GM21619 (cell line): ENCODE data around the gene NOD2.

Source experiments
- ATAC-seq: cut with Tn5 transposase; IDR thresholded peaks from one replicate; pipeline ENCODE4 v1.9.1; 2021; ENCODE audit not compliant: unreplicated experiment

NOD2 gene

DNA sequence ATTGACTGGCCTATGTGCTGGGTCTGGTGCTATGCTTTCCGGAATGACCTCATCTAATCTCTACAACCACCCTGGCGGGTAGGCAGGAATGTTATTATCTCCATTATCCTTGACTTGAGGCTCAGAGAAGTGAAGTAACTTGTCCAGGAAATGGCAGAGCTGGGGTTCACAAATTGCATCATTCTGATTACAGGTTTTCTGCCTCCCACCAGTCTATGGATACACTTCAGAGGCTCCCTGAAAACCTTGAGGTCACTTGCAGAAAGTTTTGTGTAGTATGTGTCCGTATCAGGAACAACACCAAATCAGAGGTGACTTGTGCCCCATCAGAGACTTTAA lies 19.1 kb downstream of the NOD2 start:
- no peak for ATAC-seq

GRCh38 chr16:50712956-50713355 lies 19.6 kb downstream of the NOD2 start:
- ATAC-seq: no peak

DNA sequence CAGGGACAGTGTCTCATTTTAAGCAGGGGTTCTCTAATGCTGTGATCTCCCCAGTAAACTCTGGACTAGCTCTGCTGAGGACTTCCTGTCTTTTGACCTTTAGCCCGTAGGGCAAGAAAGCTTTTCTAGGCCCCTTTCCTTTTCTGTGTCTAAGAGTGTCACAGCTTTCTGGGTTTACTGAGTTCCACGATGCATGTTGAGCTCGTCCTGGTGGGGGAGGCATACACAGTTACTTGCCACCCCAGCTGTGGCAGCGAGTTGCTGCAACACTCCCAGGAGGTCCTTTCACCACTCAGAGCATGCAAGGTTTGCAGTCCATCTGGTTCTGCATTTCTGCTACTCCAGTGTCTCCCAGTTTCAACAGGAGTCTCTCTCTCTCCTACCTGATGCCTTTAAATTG lies 23.7 kb downstream of the NOD2 start:
- ATAC-seq: no peak

GRCh38 chr16:50717494-50717893 lies 24.1 kb downstream of the NOD2 start:
- ATAC-seq: no peak

DNA sequence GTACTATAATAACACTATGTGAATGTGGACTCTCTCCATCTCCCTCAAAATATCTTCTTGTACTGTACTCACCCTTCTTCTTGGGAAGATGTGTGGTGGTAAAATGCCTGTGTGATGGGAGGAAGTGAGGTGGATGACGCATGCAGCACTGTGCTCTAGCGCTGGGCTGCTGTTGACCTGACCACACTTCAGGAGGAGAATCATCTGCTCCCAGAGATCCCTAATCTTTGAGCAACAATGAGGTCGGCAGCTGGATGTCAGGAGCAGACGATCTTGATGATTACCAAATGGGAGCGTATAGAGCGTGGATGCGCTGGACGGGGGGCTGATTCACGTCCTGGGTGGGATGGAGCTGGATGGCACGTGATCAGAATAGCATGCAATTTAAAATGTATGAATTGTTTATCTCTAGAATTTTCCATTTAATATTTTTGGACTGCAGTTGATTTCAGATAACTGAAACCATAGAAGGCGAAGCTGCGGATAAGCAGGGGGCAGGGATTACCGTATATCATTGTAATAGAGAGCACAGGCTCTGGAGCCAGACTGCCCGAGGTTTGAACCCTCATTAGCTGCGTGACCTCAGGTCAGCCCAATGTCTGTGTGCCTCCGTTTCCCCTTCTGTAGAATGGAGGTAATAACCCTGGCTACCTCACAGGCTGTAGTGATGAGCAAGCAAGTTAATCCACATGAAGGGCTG lies 24.8 kb downstream of the NOD2 start:
- ATAC-seq: no peak

- no peak for ATAC-seq
These were observed 25.5 kb downstream of the NOD2 start for GRCh38 chr16:50718761-50719400.

DNA sequence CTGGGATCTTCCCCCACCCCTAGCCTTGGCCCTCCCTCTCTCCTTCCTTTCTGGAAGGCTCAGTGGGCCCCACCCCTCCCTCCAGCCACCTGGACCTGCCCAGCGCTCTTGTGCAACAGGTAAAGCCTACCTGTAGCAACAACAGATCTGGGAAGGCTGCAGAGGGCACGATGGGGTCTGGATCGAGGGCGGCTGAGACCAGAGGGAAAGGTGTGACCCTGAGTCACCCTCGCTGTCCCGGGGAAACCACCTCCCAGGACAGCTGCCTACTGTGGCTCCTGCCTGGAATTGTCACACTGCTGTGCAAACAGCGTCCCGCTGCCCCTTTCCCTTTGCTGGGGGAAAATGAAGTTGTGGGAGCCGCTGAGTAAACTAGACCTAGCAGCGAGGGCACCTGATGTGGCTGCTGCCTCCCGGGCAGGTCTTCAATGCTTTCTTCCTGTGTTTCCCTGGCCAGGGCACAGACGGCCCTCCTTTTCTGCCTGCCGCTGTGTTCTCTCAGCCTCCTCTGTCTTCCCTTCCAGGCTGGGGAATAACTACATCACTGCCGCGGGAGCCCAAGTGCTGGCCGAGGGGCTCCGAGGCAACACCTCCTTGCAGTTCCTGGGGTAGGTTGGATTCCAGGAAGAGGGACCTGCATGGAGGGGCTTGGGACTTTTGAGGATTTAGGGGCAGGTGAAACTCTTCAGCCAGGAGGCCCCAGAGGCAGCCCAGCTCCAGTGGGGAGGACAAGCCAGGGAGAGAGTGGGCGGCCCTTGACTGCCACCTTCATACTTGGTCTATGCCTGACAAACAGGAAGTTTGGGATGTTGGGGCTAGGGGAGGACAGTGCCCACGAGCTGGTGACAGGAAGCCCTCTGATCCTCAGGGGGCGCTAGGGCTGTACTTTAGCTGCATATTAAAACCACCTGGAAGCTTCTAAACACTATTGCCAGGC lies 26.3 kb downstream of the NOD2 start:
- no peak for ATAC-seq

DNA sequence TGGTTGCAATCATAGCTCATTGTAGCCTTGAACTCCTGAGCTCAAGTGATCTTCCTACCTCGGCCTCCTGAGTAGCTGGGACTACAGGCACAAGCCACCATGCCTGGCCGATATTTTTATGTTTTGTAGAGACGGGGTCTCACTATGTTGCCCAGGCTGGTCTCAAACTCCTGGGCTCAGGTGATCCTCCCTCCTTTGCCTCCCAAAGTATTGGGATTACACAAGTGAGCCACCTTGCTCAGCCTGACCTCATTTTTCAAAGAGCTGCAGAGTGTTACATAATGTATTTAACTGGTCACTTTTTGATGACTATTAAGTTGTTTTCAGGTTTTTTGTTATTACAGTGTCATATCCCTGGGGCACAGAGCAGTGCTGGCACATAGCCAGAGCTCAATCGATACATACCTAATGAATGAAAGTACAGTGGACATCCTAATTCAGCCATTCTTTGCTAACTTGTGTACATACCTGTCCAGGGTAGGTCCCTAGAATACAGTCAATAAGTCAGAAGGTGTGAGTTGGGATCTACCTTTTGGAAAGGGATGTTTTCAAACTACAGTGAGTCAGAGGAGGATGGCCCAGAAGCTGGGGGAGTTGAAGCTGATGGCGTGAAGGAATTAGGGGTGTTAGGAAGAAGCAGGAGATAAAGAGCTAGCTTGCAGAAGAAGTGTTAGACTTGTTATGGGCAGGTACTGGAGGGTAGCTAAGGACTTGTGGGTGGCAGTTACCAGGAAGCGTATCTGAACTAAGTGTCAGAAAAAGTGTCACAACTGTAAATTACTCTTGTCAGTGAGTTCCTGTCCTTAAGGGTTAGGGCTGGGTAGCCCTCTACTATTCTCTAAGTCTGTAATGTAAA lies 28.4 kb downstream of the NOD2 start:
- no peak for ATAC-seq

DNA sequence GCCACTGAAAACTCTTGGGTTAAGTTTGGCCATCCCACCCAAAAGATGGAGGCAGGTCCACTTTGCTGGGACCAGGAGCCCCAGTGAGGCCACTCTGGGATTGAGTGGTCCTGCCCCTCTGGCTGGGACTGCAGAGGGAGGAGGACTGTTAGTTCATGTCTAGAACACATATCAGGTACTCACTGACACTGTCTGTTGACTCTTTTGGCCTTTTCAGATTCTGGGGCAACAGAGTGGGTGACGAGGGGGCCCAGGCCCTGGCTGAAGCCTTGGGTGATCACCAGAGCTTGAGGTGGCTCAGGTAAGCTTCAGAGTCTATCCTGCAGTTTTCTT lies 29.0 kb downstream of the NOD2 start:
- no peak for ATAC-seq

- no peak for ATAC-seq
These were observed 29.6 kb downstream of the NOD2 start for GRCh38 chr16:50722960-50723359.

- ATAC-seq: no peak
These were observed 30.9 kb downstream of the NOD2 start for GRCh38 chr16:50724306-50724705.

- ATAC-seq: no peak
These were observed 38.0 kb downstream of the NOD2 start for GRCh38 chr16:50731130-50731988.

GRCh38 chr16:50731989-50732832 lies 38.8 kb downstream of the NOD2 start:
- ATAC-seq: no peak

- ATAC-seq: no peak
These were observed 40.1 kb downstream of the NOD2 start for GRCh38 chr16:50733468-50733867.

GRCh38 chr16:50735629-50736122 lies 42.3 kb downstream of the NOD2 start:
- ATAC-seq: no peak

GRCh38 chr16:50736448-50736847 lies 43.0 kb downstream of the NOD2 start:
- ATAC-seq: no peak

- ATAC-seq: no peak
These were observed 44.1 kb downstream of the NOD2 start for GRCh38 chr16:50737420-50737959.

DNA sequence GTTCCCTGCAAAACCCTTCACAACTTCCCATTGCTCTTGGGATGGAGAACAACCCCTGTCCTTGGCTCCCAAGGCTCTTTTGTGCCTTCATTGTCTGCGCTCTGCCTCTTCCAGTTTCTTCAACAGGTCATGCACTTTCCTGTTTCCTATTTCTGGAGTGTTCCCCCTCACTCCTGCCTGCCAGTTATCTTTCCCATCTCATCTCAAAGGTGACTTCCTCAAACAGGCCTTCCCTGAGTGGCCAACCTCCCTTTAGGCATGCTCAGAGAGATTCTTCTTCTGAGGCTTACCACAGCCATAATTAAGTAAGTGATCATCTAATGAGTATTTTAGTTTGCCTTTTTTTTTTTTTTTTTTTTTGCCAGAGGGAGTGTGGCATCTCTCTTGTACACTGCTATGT lies 45.6 kb downstream of the NOD2 start:
- no peak for ATAC-seq

GRCh38 chr16:50740736-50741135 lies 47.3 kb downstream of the NOD2 start:
- ATAC-seq: no peak
